ENCODE results near the gene AIPL1. TPM values are rescaled to one million over a fixed set of nuclear protein-coding genes. Genes with fewer than 3 reads are reported as not detected.

AIPL1 gene
- total RNA-seq, 5 donors from 2014 or later (not counting 1 experiment from before 2014, with no cell fraction given): not detected

DNA sequence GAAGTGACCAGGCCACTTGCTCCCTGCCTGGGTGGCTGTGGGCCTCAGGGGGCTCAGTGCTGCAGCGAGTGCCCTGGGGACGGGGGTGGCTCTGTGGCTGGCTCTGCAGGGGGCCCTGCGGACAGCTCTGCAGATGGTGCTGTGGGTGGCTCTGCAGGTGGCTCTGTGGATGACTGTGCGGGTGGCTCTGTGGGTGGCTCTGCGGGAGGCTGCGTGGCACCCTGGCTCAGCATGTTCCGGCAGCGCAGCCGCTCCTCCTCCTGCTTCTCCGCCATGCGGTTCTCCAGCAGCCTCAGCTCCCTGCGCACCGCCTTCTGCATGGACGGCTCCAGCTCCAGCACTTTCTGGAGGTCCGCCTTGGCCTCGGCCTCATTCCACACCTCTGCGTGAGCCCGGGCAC, 9.5 kb downstream of the AIPL1 start:
- Mint-ChIP-seq H3K4me3 (no peak overlapping the region), H3K36me3 (no peaks in the 10 kb centered on the region), H3K27ac (no peak overlapping the region), H3K9me3 (peaks cover 3 to 4% (median 4%) of the 10 kb centered on the region in 3 donors), H3K27me3 (peaks cover 6 to 13% of the 10 kb centered on the region in 2 donors), H3K4me1 (peaks cover 16 to 21% (median 17%) of the 10 kb centered on the region in 3 donors)
- H3K4me3 ChIP-seq (ENCODE audit: control insufficient read depth in 1 of 2, extremely low read depth in 1 of 2, low read length in 1 of 2): no peak overlapping the region
- DNase-seq: no peak
- H3K27me3 ChIP-seq (replicated peaks in 1 of 2; ENCODE audit: control insufficient read depth in 2 of 2, extremely low read depth in 1 of 2, insufficient read depth in 2 of 2, low read length in 1 of 2): peaks cover 0 to 47% of the 10 kb centered on the region in 2 experiments
- peaks cover 7 to 31% of the 10 kb centered on the region in 2 experiments for H3K4me1 ChIP-seq (ENCODE audit: control insufficient read depth in 1 of 2, extremely low read depth in 1 of 2, insufficient read depth in 2 of 2, low read length in 2 of 2)
- 92% methylated on average over 12 of the region's 18 CpGs for WGBS (ENCODE audit: insufficient coverage)
- no peaks in the 10 kb centered on the region for H3K36me3 ChIP-seq (ENCODE audit: control insufficient read depth in 2 of 2, extremely low read depth in 1 of 2, insufficient read depth in 1 of 2, low read length in 1 of 2)
- no peaks in the 10 kb centered on the region for H3K9me3 ChIP-seq
- CTCF ChIA-PET: interaction anchor here in 1 of 2 donors (1.1 kb wide), 1 partner anchor 13 kb away, joined by 3 read pairs; no protein-coding TSS in a partner anchor
- POLR2A ChIA-PET: interaction anchor here in 1 of 2 donors (0.7 kb wide), 1 partner anchor 88 kb away, joined by 6 read pairs; no protein-coding TSS in a partner anchor
- H3K27ac ChIP-seq (ENCODE audit: low read length): no peak overlapping the region
- no peak for ATAC-seq (replicated peaks in 1 of 4)

DNA sequence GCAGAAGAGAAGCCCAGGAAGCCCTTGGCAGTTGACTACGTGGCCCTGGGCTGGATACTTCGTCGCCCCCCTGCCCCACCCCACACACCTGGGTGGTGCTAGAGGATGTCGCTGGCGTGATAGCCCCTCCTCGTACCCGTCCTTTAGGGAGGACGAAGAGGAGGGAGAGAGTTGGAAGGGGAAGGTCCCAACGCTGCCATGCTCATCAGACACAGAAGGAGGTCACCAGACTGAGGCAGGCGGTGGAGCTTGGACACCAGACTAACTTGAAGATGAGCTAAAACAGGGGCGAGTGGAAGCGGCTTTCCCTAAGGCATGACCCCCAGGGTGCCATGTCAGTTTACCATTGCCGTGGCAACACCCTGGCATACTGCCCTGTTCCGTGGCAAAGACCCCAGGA, 11.0 kb downstream of the AIPL1 start:
- Mint-ChIP-seq H3K27ac (no peak overlapping the region), H3K4me3 (no peak overlapping the region), H3K4me1 (peaks cover 16 to 24% (median 17%) of the 10 kb centered on the region in 3 donors), H3K36me3 (no peaks in the 10 kb centered on the region), H3K27me3 (peaks cover 8 to 18% of the 10 kb centered on the region in 2 donors), H3K9me3 (no peaks in the 10 kb centered on the region)
- Histone ChIP-seq H3K27ac (ENCODE audit: low read length) (no peak overlapping the region), H3K27me3 (replicated peaks in 1 of 2; ENCODE audit: control insufficient read depth in 2 of 2, extremely low read depth in 1 of 2, insufficient read depth in 2 of 2, low read length in 1 of 2) (peaks cover 0 to 53% of the 10 kb centered on the region in 2 experiments), H3K4me3 (ENCODE audit: control insufficient read depth in 1 of 2, extremely low read depth in 1 of 2, low read length in 1 of 2) (no peak overlapping the region), H3K9me3 (no peaks in the 10 kb centered on the region), H3K36me3 (ENCODE audit: control insufficient read depth in 2 of 2, extremely low read depth in 1 of 2, insufficient read depth in 1 of 2, low read length in 1 of 2) (no peaks in the 10 kb centered on the region), H3K4me1 (ENCODE audit: control insufficient read depth in 1 of 2, extremely low read depth in 1 of 2, insufficient read depth in 2 of 2, low read length in 2 of 2) (peaks cover 7 to 31% of the 10 kb centered on the region in 2 experiments)
- WGBS (ENCODE audit: insufficient coverage): 84% methylated on average over 8 of the region's 14 CpGs
- ATAC-seq (replicated peaks in 1 of 4): no peak
- DNase-seq: no peak
- ChIA-PET POLR2A (no interaction called here), CTCF (interaction anchor here in 1 of 2 donors (0.9 kb wide), 1 partner anchor 832 kb away, joined by 3 read pairs; no protein-coding TSS in a partner anchor)

- CTCF ChIA-PET: no interaction called here
- peaks cover 10 to 15% (median 11%) of the 10 kb centered on the region in 3 donors for H3K4me1 Mint-ChIP-seq
- H3K27ac Mint-ChIP-seq: no peak overlapping the region
- Histone ChIP-seq H3K9me3 (no peaks in the 10 kb centered on the region), H3K4me3 (ENCODE audit: control insufficient read depth in 1 of 2, extremely low read depth in 1 of 2, low read length in 1 of 2) (no peak overlapping the region), H3K27me3 (replicated peaks in 1 of 2; ENCODE audit: control insufficient read depth in 2 of 2, extremely low read depth in 1 of 2, insufficient read depth in 2 of 2, low read length in 1 of 2) (peaks cover 0 to 49% of the 10 kb centered on the region in 2 experiments), H3K27ac (ENCODE audit: low read length) (no peak overlapping the region), H3K36me3 (ENCODE audit: control insufficient read depth in 2 of 2, extremely low read depth in 1 of 2, insufficient read depth in 1 of 2, low read length in 1 of 2) (no peaks in the 10 kb centered on the region), H3K4me1 (ENCODE audit: control insufficient read depth in 1 of 2, extremely low read depth in 1 of 2, insufficient read depth in 2 of 2, low read length in 2 of 2) (peaks cover 7 to 20% of the 10 kb centered on the region in 2 experiments)
- ATAC-seq (replicated peaks in 1 of 4) (no peak), DNase-seq (no peak)
- H3K36me3 Mint-ChIP-seq: no peaks in the 10 kb centered on the region
- WGBS (ENCODE audit: insufficient coverage): 68% methylated on average over 12 of the region's 13 CpGs
- POLR2A ChIA-PET: no interaction called here
- no peaks in the 10 kb centered on the region for H3K9me3 Mint-ChIP-seq
- peaks cover 8 to 18% of the 10 kb centered on the region in 2 donors for H3K27me3 Mint-ChIP-seq
- H3K4me3 Mint-ChIP-seq: no peak overlapping the region
Measured at GRCh38 chr17:6422654-6423241, 12.2 kb downstream of the AIPL1 start.

GRCh38 chr17:6421700-6422604, 13.0 kb downstream of the AIPL1 start:
- H3K27ac ChIP-seq (ENCODE audit: low read length): no peak overlapping the region
- ChIA-PET POLR2A (no interaction called here), CTCF (interaction anchor here in 1 of 2 donors (0.8 kb wide), 1 partner anchor 17 kb away, joined by 3 read pairs; no protein-coding TSS in a partner anchor)
- peaks cover 0 to 49% of the 10 kb centered on the region in 2 experiments for H3K27me3 ChIP-seq (replicated peaks in 1 of 2; ENCODE audit: control insufficient read depth in 2 of 2, extremely low read depth in 1 of 2, insufficient read depth in 2 of 2, low read length in 1 of 2)
- DNase-seq (peak in 34 of 35 experiments; percentile 30 to 80 (median 55)), ATAC-seq (replicated peaks in 1 of 4) (peak; percentile 60 to 72 (median 67))
- Mint-ChIP-seq H3K4me3 (no peak overlapping the region), H3K27ac (peak overlapping the region in 1 of 2 donors; percentile 19), H3K27me3 (peaks cover 8 to 18% of the 10 kb centered on the region in 2 donors), H3K9me3 (no peaks in the 10 kb centered on the region), H3K4me1 (peaks cover 2 to 7% (median 3%) of the 10 kb centered on the region in 3 donors), H3K36me3 (no peaks in the 10 kb centered on the region)
- H3K9me3 ChIP-seq: no peaks in the 10 kb centered on the region
- whole genome bisulfite sequencing (ENCODE audit: insufficient coverage): 11% methylated on average over 9 of the region's 13 CpGs
- H3K4me3 ChIP-seq (ENCODE audit: control insufficient read depth in 1 of 2, extremely low read depth in 1 of 2, low read length in 1 of 2): no peak overlapping the region
- H3K36me3 ChIP-seq (ENCODE audit: control insufficient read depth in 2 of 2, extremely low read depth in 1 of 2, insufficient read depth in 1 of 2, low read length in 1 of 2): no peaks in the 10 kb centered on the region
- peaks cover under 1 to 12% of the 10 kb centered on the region in 2 experiments for H3K4me1 ChIP-seq (ENCODE audit: control insufficient read depth in 1 of 2, extremely low read depth in 1 of 2, insufficient read depth in 2 of 2, low read length in 2 of 2)

DNA sequence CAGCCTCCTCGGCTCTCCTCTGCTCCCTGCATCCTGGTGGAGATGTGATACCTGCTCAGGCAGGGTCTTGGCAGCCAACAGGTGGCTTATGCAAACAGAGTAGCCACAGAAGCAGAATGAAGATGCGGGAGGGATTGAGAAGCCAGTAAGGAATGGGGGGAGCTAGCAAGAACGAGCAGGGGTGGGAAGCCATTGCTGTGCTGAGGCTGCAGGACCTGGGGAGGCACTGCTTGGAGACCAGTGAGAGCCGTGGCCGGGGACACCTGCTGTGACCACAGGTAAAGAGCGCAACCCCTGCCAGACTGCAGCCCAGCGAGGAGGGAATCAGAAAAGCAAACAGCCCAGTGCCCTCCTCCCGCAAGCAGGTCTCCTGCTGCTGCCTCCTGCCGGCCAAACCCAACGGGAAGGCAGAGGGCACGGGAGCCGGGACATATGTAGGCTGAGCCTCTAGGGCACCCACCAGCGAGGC, 14.7 kb downstream of the AIPL1 start:
- 23% methylated on average over 13 of the region's 13 CpGs for WGBS (ENCODE audit: insufficient coverage)
- H3K4me3 Mint-ChIP-seq: no peak overlapping the region
- POLR2A ChIA-PET: no interaction called here
- Histone ChIP-seq H3K27me3 (replicated peaks in 1 of 2; ENCODE audit: control insufficient read depth in 2 of 2, extremely low read depth in 1 of 2, insufficient read depth in 2 of 2, low read length in 1 of 2) (peaks cover 0 to 51% of the 10 kb centered on the region in 2 experiments), H3K4me3 (ENCODE audit: control insufficient read depth in 1 of 2, extremely low read depth in 1 of 2, low read length in 1 of 2) (no peak overlapping the region), H3K36me3 (ENCODE audit: control insufficient read depth in 2 of 2, extremely low read depth in 1 of 2, insufficient read depth in 1 of 2, low read length in 1 of 2) (no peaks in the 10 kb centered on the region), H3K4me1 (ENCODE audit: control insufficient read depth in 1 of 2, extremely low read depth in 1 of 2, insufficient read depth in 2 of 2, low read length in 2 of 2) (peaks cover 0 to 6% of the 10 kb centered on the region in 2 experiments), H3K9me3 (no peaks in the 10 kb centered on the region), H3K27ac (ENCODE audit: low read length) (no peak overlapping the region)
- ATAC-seq (replicated peaks in 1 of 4) (peak in 1 of 4 experiments; percentile 57), DNase-seq (peak in 8 of 35 experiments; percentile 11 to 30 (median 18))
- CTCF ChIA-PET: no interaction called here
- H3K27ac Mint-ChIP-seq: no peak overlapping the region
- H3K36me3 Mint-ChIP-seq: no peaks in the 10 kb centered on the region
- no peaks in the 10 kb centered on the region for H3K9me3 Mint-ChIP-seq
- peaks cover 8 to 22% of the 10 kb centered on the region in 2 donors for H3K27me3 Mint-ChIP-seq
- H3K4me1 Mint-ChIP-seq: peaks cover 0 to 6% (median 0%) of the 10 kb centered on the region in 3 donors

DNA sequence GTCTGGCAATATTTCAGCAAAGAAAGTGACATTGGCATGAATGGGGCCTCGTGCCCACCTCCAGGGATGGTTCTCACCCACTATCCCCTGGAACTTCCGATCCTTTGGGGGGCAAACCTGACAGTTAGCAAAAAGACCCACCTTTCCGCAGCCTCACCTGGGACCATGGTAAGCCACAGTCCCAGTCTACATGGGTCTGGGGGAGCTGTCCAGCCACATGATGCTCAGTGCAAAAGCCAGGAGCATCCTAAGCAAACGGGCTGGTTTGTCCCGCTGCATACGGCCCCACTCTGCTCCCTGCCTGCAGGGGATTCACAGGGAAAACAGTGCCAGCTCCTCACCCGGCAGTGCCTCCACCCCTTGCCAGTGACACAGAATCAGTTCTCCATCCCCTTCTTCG, 19.3 kb downstream of the AIPL1 start:
- peaks cover 0 to 3% (median 0%) of the 10 kb centered on the region in 3 donors for H3K4me1 Mint-ChIP-seq
- WGBS (ENCODE audit: insufficient coverage): 72% methylated on average over 8 of the region's 8 CpGs
- Histone ChIP-seq H3K4me3 (ENCODE audit: control insufficient read depth in 1 of 2, extremely low read depth in 1 of 2, low read length in 1 of 2) (no peak overlapping the region), H3K27me3 (replicated peaks in 1 of 2; ENCODE audit: control insufficient read depth in 2 of 2, extremely low read depth in 1 of 2, insufficient read depth in 2 of 2, low read length in 1 of 2) (peaks cover 0 to 36% of the 10 kb centered on the region in 2 experiments), H3K27ac (ENCODE audit: low read length) (no peak overlapping the region), H3K4me1 (ENCODE audit: control insufficient read depth in 1 of 2, extremely low read depth in 1 of 2, insufficient read depth in 2 of 2, low read length in 2 of 2) (no peaks in the 10 kb centered on the region), H3K36me3 (ENCODE audit: control insufficient read depth in 2 of 2, extremely low read depth in 1 of 2, insufficient read depth in 1 of 2, low read length in 1 of 2) (no peaks in the 10 kb centered on the region), H3K9me3 (no peaks in the 10 kb centered on the region)
- H3K4me3 Mint-ChIP-seq: no peak overlapping the region
- H3K9me3 Mint-ChIP-seq: no peaks in the 10 kb centered on the region
- no peak for DNase-seq
- no peak overlapping the region for H3K27ac Mint-ChIP-seq
- ChIA-PET CTCF (no interaction called here), POLR2A (no interaction called here)
- H3K27me3 Mint-ChIP-seq: peaks cover 14 to 19% of the 10 kb centered on the region in 2 donors
- ATAC-seq (replicated peaks in 1 of 4): no peak
- no peaks in the 10 kb centered on the region for H3K36me3 Mint-ChIP-seq

Data from T-cell (primary cell).